Central memory CD8-positive, alpha-beta T cell (primary cell): Measurements from ENCODE around the gene MED1.
A peak's percentile ranks its signal among the peaks of the same experiment; 100 is the strongest.
"Not testable (repeated sequence)": the region's sequence is repeated elsewhere in the genome, so short reads cannot be mapped to it uniquely, and the experiment has no call there.

Experiments
- ATAC-seq: fragments of 150-1000 bp; cut with Tn5 transposase; replicated peaks from 2 replicates; pipeline ENCODE4 v1.10.0; 2022; ENCODE audit warnings: mild to moderate bottlenecking, moderate FRiP score, moderate number of reproducible peaks; ENCODE audit not compliant: poor library complexity, severe bottlenecking; ENCODE audit errors: extremely low read depth
- DNase-seq, 2 donors: peaks; one replicate each; pipeline ENCODE4 v3.0.0; 2021; ENCODE audit warnings: low spot score in 2 of 2
- H3K27ac Mint-ChIP-seq: one replicate; pipeline ENCODE4 v1.8.0; 2022; ENCODE audit warnings: low read depth, mild to moderate bottlenecking, moderate library complexity, mixed read lengths
- H3K27me3 Mint-ChIP-seq: one replicate; pipeline ENCODE4 v1.8.0; 2022; ENCODE audit warnings: mixed read lengths
- H3K36me3 Mint-ChIP-seq: one replicate; pipeline ENCODE4 v1.8.0; 2022; ENCODE audit warnings: mild to moderate bottlenecking, moderate library complexity, mixed read lengths; ENCODE audit not compliant: insufficient read depth
- H3K4me1 Mint-ChIP-seq: one replicate; pipeline ENCODE4 v1.8.0; 2022; ENCODE audit warnings: mixed read lengths
- H3K4me3 Mint-ChIP-seq: one replicate; pipeline ENCODE4 v1.8.0; 2022; ENCODE audit warnings: mild to moderate bottlenecking, moderate library complexity, mixed read lengths
- H3K9me3 Mint-ChIP-seq: one replicate; pipeline ENCODE4 v1.8.0; 2022; ENCODE audit warnings: mixed read lengths

Gene MED1

DNA sequence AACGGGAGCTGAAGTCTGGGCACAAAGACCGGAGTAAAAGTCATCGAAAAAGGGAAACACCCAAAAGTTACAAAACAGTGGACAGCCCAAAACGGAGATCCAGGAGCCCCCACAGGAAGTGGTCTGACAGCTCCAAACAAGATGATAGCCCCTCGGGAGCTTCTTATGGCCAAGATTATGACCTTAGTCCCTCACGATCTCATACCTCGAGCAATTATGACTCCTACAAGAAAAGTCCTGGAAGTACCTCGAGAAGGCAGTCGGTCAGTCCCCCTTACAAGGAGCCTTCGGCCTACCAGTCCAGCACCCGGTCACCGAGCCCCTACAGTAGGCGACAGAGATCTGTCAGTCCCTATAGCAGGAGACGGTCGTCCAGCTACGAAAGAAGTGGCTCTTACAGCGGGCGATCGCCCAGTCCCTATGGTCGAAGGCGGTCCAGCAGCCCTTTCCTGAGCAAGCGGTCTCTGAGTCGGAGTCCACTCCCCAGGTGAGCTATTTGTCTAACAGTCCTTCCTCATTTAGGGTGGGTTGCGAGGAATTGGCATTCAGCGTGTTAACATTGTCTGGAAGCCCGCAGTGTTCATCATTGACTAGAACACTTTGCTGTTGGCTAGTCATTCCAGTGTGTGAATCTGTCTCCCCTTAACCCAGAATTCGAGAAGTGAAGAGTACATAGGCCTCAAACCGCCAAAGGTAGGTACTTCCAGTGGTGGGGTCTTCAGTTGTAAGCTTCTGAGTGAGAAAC, 11.7 kb upstream of the MED1 start:
- DNase-seq (no peak), ATAC-seq (no peak)
- H3K36me3 Mint-ChIP-seq = peaks cover 39% of the 10 kb centered on the region
- peaks cover 41% of the 10 kb centered on the region for H3K4me1 Mint-ChIP-seq
- H3K27me3 Mint-ChIP-seq = no peaks in the 10 kb centered on the region
- H3K4me3 Mint-ChIP-seq = peak overlapping the region; percentile 85
- no peaks in the 10 kb centered on the region for H3K9me3 Mint-ChIP-seq
- H3K27ac Mint-ChIP-seq = peak overlapping the region; percentile 86

DNA sequence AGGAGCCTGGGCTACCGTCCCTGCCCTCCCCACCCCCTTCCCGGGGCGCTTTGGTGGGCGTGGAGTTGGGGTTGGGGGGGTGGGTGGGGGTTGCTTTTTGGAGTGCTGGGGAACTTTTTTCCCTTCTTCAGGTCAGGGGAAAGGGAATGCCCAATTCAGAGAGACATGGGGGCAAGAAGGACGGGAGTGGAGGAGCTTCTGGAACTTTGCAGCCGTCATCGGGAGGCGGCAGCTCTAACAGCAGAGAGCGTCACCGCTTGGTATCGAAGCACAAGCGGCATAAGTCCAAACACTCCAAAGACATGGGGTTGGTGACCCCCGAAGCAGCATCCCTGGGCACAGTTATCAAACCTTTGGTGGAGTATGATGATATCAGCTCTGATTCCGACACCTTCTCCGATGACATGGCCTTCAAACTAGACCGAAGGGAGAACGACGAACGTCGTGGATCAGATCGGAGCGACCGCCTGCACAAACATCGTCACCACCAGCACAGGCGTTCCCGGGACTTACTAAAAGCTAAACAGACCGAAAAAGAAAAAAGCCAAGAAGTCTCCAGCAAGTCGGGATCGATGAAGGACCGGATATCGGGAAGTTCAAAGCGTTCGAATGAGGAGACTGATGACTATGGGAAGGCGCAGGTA, 11.0 kb upstream of the MED1 start:
- DNase-seq (no peak), ATAC-seq (peak; percentile 21)
- peak overlapping the region; percentile 86 for H3K27ac Mint-ChIP-seq
- H3K4me1 Mint-ChIP-seq = peaks cover 35% of the 10 kb centered on the region
- no peaks in the 10 kb centered on the region for H3K9me3 Mint-ChIP-seq
- no peaks in the 10 kb centered on the region for H3K27me3 Mint-ChIP-seq
- H3K4me3 Mint-ChIP-seq = peak overlapping the region; percentile 85
- peaks cover 32% of the 10 kb centered on the region for H3K36me3 Mint-ChIP-seq

DNA sequence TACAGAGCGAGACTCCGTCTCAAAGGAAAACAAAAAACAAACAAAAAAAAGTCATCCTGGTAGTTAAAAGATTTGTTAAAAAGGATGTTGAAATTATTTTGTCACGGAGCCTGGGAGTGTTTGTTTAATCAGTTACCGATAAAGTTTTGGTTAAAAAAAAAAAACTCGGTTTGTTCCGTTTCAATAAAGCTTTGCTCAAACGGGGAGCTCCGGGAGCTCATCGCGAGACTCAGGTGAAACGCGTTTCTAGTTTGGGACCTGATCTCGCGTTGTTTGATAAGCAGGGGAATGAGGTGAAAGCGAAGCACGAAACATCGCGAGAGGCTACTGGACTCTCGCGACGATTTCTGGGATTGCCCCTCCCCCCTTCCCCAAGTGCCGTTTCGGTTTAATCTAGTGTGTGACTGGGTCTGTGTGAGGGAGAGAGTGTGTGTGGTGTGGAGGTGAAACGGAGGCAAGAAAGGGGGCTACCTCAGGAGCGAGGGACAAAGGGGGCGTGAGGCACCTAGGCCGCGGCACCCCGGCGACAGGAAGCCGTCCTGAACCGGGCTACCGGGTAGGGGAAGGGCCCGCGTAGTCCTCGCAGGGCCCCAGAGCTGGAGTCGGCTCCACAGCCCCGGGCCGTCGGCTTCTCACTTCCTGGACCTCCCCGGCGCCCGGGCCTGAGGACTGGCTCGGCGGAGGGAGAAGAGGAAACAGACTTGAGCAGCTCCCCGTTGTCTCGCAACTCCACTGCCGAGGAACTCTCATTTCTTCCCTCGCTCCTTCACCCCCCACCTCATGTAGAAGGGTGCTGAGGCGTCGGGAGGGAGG, 10.3 kb upstream of the MED1 start, which contains the start of gene CDK12:
TSS of gene CDK12 (plus strand) at position 374 of the 813 bp plus-strand sequence. CDS start 586 bp downstream, outside the sequence.
- Mint-ChIP-seq H3K9me3 (no peaks in the 10 kb centered on the region), H3K4me1 (peaks cover 35% of the 10 kb centered on the region), H3K36me3 (peaks cover 34% of the 10 kb centered on the region), H3K27ac (peak within 1 kb of the TSS; percentile 86), H3K27me3 (no peaks in the 10 kb centered on the region), H3K4me3 (peak within 1 kb of the TSS; percentile 85)
- DNase-seq (peak; percentile 90 to 95), ATAC-seq (peak; percentile 84)

DNA sequence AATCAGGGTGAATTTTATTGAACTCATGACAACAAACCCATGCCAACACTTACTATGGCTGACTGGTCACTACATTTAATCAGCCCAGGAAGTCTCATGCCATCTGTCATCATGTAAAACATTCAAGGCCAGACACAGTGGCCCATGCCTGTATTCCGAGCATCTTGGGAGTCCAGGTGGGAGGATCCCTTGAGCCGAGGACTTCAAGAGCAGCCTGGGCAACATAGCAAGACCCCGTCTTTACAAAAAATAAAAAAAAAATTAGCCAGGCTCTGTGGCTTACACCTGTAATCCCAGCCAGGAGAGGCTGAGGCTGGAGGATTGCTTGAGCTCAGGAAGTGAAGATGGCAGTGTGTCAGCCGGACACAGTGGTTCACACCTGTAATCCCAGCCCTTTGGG, 4.9 kb upstream of the MED1 start:
- no peaks in the 10 kb centered on the region for H3K27me3 Mint-ChIP-seq
- DNase-seq = no peak
- H3K36me3 Mint-ChIP-seq = peaks cover 20% of the 10 kb centered on the region
- peaks cover 10% of the 10 kb centered on the region for H3K4me1 Mint-ChIP-seq
- no peak for ATAC-seq
- H3K27ac Mint-ChIP-seq = no peak overlapping the region
- no peaks in the 10 kb centered on the region for H3K9me3 Mint-ChIP-seq
- no peak overlapping the region for H3K4me3 Mint-ChIP-seq

DNA sequence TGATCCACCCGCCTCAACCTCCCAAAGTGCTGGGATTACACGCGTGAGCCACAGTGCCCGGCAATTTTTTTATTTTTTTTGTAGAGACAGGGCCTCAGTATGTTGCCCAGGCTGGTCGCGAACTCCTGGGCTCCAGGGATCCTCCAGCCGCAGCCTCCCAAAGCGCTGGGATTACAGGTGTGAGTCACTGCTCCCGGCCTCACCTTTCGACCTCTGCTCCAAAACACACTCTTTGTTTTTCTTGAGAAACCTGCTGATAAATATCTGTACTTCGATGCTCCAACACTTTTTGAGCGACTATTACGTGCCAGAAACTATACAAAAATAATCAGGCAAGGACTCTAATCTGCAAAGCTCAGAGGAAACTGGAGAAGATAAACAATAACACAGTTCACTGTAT, 1.0 kb downstream of the MED1 start:
- Mint-ChIP-seq H3K36me3 (peaks cover 48% of the 10 kb centered on the region), H3K4me1 (peaks cover 19% of the 10 kb centered on the region), H3K27me3 (no peaks in the 10 kb centered on the region), H3K27ac (no peak overlapping the region), H3K9me3 (no peaks in the 10 kb centered on the region), H3K4me3 (peak overlapping the region; percentile 94)
- DNase-seq = no peak
- no peak for ATAC-seq

GRCh38 chr17:39447561-39447960, 3.5 kb downstream of the MED1 start:
- no peak for DNase-seq
- no peaks in the 10 kb centered on the region for H3K27me3 Mint-ChIP-seq
- no peak for ATAC-seq
- peaks cover 25% of the 10 kb centered on the region for H3K4me1 Mint-ChIP-seq
- H3K36me3 Mint-ChIP-seq = peaks cover 71% of the 10 kb centered on the region
- H3K27ac Mint-ChIP-seq = no peak overlapping the region
- no peak overlapping the region for H3K4me3 Mint-ChIP-seq
- H3K9me3 Mint-ChIP-seq = no peaks in the 10 kb centered on the region

DNA sequence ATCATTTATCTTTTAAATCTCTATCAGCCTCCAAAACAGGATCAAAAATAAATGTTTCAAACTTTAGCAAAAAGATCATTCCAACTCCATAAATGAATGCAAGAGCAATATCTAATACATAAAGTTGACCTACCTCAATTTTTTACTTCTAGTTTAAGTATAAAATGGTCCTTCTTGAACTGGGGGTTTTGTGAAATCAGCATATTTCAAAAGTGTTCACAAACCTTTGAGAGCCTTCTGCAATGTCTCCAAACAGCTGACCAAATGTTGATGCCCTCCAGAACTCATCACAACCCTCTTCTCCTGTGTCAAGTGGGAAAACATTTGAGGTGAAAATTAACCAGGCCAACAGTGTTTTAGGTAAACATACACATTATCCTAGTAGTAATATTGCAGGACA, 7.7 kb downstream of the MED1 start:
- peaks cover 91% of the 10 kb centered on the region for H3K36me3 Mint-ChIP-seq
- H3K27ac Mint-ChIP-seq = no peak overlapping the region

DNA sequence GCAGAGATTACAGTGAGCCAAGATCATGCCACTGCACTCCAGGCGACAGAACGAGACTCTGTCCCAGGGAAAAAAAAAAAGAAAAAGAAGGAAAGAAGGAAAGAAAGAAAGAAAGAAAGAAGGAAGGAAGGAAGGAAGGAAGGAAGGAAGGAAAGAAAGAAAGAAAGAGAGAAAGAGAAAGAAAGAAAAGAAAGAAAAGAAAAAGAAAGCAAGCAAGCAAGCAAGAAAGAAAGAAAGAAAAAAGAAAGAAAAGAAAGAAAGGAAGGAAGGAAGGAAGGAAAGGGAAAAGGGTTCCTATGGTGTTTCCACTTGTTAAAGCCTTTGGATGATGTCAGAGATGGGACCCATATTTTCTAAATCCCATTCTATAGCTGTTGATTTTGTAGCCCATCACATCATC, 11.2 kb downstream of the MED1 start:
- H3K27ac Mint-ChIP-seq = peak overlapping the region; percentile 50
- not testable (repeated sequence) for H3K27me3 Mint-ChIP-seq, H3K4me3 Mint-ChIP-seq, H3K9me3 Mint-ChIP-seq, ATAC-seq, DNase-seq
- H3K36me3 Mint-ChIP-seq = peaks cover 83% of the 10 kb centered on the region
- H3K4me1 Mint-ChIP-seq = peaks cover 13% of the 10 kb centered on the region

More for the DNA sequence above, 7.7 kb downstream of the MED1 start:
- Mint-ChIP-seq H3K9me3 (no peaks in the 10 kb centered on the region), H3K27me3 (no peaks in the 10 kb centered on the region), H3K4me3 (no peak overlapping the region), H3K4me1 (peaks cover 16% of the 10 kb centered on the region)
- no peak for DNase-seq
- no peak for ATAC-seq

DNA sequence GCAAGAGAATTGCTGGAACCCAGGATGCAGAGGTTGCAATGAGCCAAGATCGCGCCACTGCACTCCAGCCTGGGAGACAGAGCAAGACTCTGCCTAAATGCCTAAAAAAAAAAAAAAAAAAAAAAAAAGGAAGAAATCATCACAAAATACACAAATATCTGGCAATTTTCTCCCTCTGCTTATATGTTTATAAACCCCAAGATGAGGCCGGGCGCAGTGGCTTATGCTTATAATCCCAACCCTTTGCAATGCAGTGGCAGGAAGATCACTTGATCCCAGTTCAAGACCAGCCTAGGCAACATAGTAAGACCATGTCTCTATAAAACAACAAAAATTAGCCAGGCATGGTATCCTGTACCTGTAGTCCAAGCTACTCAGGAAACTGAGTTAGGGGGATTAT, 21.5 kb downstream of the MED1 start:
- ATAC-seq (no peak), DNase-seq (no peak)
- H3K9me3 Mint-ChIP-seq = no peaks in the 10 kb centered on the region
- H3K27ac Mint-ChIP-seq = no peak overlapping the region
- peaks cover 76% of the 10 kb centered on the region for H3K36me3 Mint-ChIP-seq
- no peak overlapping the region for H3K4me3 Mint-ChIP-seq
- no peaks in the 10 kb centered on the region for H3K4me1 Mint-ChIP-seq
- H3K27me3 Mint-ChIP-seq = no peaks in the 10 kb centered on the region

GRCh38 chr17:39416141-39416540, 34.9 kb downstream of the MED1 start:
- no peak overlapping the region for H3K27ac Mint-ChIP-seq
- no peaks in the 10 kb centered on the region for H3K4me1 Mint-ChIP-seq
- peaks cover 78% of the 10 kb centered on the region for H3K36me3 Mint-ChIP-seq
- ATAC-seq = no peak
- DNase-seq = no peak
- no peaks in the 10 kb centered on the region for H3K27me3 Mint-ChIP-seq
- no peak overlapping the region for H3K4me3 Mint-ChIP-seq
- no peaks in the 10 kb centered on the region for H3K9me3 Mint-ChIP-seq

DNA sequence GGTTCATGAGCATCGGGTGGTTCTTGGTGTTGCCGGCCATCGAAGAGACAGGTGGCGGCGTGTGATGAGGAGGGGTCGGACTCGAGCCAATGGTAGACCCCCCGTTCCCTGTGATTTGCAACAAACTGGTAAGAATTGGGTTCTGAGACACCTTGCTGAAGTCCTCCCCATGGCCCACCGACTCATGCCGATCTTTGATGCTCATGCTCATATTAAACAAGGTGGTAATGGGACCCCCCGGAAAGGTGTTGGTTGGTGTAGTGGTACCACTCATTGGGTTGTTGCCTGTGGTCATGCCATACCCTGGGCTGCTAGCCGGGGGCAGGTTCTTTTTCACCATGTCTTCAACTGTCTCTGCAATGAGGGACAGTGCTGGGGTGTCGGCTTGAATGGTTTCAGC, 40.8 kb downstream of the MED1 start:
- Mint-ChIP-seq H3K9me3 (no peaks in the 10 kb centered on the region), H3K27me3 (no peaks in the 10 kb centered on the region), H3K36me3 (peaks cover 62% of the 10 kb centered on the region), H3K4me3 (no peak overlapping the region), H3K4me1 (no peaks in the 10 kb centered on the region), H3K27ac (no peak overlapping the region)
- no peak for DNase-seq
- ATAC-seq = no peak

GRCh38 chr17:39408360-39408759, 42.7 kb downstream of the MED1 start:
- H3K4me3 Mint-ChIP-seq = no peak overlapping the region
- no peaks in the 10 kb centered on the region for H3K9me3 Mint-ChIP-seq
- H3K27me3 Mint-ChIP-seq = no peaks in the 10 kb centered on the region
- no peaks in the 10 kb centered on the region for H3K4me1 Mint-ChIP-seq
- ATAC-seq = no peak
- no peak for DNase-seq
- H3K27ac Mint-ChIP-seq = no peak overlapping the region
- peaks cover 51% of the 10 kb centered on the region for H3K36me3 Mint-ChIP-seq
